D721Med (cell line): ENCODE data around the gene GLRA3.
"Not testable (repeated sequence)": the region's sequence is repeated elsewhere in the genome, so short reads cannot be mapped to it uniquely, and the experiment has no call there.

Experiments
- DNase-seq: peaks from one replicate; pipeline ENCODE4 v3.0.0; 2011; ENCODE audit warnings: low spot score; ENCODE audit not compliant: insufficient read length
- FAIRE-seq: peaks from 2 replicates; lab custom pipeline; 2011; peaks lifted over from hg19 to GRCh38; lab: Jason Lieb, UNC
- TF ChIP-seq, protein P1 (sequence below): IDR thresholded peaks from 2 replicates; pipeline ENCODE4 v1.5.1; 2012; ENCODE audit warnings: mild to moderate bottlenecking, control low read depth; ENCODE audit not compliant: insufficient read depth; ENCODE audit errors: missing control alignments

GLRA3 gene

DNA sequence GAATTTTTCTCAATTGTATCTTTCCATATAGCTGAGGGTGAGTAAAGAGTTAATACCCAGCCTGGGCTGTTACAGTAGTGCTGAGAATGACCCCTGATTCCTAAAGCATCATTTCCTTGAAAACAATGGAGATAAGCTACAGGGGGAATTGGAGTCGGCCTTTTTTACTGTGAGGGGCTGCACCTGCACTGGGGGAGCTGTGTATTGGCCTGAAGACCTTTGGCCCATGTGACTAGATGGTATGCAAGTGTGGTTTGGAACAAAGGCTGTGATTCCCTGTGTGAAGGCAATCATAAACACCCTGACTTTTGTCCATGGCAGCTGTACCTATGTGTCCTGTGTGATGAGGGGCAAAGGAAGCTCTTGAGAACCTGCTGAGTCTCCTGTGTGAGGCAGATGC is 182.7 kb downstream of the GLRA3 start:
- TF ChIP-seq, protein P1, sequence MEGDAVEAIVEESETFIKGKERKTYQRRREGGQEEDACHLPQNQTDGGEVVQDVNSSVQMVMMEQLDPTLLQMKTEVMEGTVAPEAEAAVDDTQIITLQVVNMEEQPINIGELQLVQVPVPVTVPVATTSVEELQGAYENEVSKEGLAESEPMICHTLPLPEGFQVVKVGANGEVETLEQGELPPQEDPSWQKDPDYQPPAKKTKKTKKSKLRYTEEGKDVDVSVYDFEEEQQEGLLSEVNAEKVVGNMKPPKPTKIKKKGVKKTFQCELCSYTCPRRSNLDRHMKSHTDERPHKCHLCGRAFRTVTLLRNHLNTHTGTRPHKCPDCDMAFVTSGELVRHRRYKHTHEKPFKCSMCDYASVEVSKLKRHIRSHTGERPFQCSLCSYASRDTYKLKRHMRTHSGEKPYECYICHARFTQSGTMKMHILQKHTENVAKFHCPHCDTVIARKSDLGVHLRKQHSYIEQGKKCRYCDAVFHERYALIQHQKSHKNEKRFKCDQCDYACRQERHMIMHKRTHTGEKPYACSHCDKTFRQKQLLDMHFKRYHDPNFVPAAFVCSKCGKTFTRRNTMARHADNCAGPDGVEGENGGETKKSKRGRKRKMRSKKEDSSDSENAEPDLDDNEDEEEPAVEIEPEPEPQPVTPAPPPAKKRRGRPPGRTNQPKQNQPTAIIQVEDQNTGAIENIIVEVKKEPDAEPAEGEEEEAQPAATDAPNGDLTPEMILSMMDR, result no peak
- no peak for DNase-seq
- FAIRE-seq, result no peak

DNA sequence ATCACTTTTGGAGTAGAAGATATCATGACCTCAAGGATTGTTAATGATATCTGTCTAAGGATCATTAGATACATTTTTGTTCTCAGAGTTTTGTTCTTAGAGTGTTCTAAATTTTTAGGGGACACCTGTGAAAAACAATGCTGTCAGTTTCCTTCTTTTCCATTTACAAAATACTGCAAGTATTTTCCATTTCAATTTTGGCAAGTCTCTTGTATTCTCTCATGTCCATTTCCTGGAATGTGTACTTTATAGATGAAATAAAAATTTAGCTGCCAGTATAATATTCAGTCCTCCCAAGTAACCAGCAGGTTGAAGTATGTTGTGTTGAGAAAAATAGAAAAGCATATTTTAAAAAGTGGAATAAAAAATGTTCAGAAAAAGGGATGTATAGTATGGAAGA is 188.9 kb downstream of the GLRA3 start:
- TF ChIP-seq, protein P1, result no peak
- FAIRE-seq, result no peak

DNA sequence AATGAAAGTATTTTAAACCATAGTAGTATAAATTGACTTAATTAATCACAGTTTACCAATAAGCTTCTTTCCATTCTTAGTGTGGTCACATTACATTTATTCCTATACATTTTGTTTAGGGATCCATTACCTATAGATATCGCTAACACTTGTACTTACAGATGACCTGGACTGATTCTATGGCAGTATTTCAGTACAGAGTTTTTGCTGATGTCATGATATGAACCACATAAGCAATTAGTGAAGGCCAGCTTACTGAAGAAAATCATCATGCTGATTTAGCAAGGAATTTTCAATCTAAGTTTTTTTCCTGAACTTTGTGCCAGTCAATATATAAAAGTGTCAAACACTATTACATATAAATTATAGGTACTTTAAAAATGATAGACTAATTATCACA is 193.3 kb downstream of the GLRA3 start:
- FAIRE-seq (no peak), DNase-seq (no peak)
- TF ChIP-seq, protein P1, result no peak

More for the DNA sequence above, 188.9 kb downstream of the GLRA3 start:
- DNase-seq, result no peak

DNA sequence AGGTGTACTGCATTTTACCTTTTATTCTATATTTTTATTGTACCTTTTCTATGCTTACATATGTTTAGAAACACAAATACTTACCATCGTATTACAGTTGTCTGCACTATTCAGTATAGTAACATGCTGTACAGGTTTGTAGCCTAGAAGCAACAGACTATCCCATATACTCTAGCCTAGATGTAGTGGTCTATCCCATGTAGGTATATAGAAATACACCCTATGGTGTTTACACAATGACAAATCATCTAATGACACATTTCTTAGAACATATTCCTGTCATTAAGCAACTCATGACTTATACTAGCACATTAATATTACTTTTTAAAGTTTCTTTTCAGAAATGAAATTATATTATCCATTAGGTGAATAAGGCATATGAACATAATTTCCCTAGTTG is 195.6 kb downstream of the GLRA3 start:
- TF ChIP-seq, protein P1, result no peak
- no peak for DNase-seq
- FAIRE-seq, result no peak

DNA sequence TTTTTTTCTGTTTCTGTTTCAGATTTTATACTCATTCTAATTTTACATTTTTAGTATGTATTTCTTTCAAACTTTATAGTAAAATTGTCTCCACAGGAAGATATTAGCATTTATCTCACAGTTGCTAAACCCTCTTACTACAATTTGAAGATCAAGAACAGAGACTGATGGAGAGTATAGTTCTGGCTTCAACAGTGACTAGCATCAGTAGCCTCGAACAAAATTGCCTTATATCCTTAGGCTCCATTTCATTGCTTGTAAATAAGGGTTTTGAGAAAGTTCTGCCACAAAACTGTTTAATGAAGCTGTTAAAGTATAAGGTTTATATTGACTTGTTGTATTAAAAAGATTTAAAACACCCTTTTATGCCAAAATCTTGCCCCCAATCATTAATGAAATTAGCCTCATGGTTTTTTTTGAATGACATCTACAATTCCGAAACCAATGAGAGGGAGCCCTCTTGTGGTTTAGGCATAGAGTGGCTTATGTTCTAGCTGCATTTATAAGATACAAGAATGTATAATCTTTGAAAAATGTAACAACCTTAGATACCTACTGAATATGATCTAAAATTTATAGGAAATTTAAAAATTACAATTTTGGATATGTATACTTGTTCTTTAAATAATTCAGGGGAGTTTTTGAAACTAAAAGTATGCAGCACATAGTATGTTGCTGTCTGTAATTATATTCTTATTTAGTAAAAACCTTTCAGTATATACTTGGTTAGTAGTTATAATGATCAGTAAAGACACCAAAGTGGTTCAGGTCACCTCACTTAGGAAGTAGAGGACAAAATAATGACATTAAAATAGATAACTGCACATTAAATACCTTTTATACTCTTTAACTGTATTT is 196.9 kb downstream of the GLRA3 start:
- TF ChIP-seq, protein P1, result peak; percentile 77
- DNase-seq (peak; percentile 14), FAIRE-seq (peak; percentile 35)

DNA sequence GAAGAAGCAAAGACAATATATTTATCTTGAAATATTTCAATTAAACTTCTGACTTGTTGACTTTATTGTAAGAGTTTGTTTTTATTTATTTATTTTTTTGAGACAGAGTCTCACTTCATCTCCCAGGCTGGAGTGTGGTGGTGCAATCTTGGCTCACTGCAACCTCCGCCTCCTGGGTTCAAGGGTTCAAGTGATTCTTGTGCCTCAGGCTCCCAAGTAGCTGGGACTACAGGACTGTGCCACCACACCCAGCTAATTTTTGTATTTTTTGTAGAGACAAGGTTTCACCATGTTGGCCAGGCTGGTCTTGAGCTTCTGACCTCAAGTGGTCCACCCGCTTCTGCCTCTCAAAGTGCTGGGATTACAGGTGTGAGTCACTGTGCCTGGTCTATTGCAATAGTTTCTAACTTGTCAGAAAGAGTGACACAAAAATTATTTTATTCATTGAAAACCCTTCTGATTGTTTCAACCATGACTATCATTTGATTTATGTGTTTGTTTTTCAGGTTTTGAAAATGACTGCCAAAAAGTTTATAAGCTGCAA is 199.1 kb downstream of the GLRA3 start:
- not testable (repeated sequence) for DNase-seq, FAIRE-seq

DNA sequence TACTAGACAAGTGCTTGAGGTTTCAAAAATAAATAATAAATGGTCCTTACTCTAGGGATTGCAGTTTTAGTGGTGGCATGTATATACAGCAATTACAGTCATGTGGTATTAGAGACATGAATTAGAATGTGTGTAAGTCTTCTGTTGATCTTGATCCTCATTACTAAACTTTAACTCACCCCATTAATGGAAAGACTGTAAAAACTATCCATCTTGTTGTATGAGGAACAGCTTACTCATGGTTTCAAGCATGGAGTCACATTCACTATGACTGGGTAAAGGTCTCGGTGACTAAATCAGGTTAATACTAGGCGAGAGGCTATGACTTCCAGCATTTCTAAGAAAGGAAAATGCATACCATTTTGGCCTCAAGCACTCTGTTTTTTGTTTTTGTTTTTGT is 199.8 kb downstream of the GLRA3 start:
- TF ChIP-seq, protein P1, result no peak
- DNase-seq, result no peak
- no peak for FAIRE-seq
